Gastrocnemius medialis (tissue), 4 donors: ENCODE data around the gene AMZ1. TPM values are rescaled to one million over a fixed set of nuclear protein-coding genes. Genes with fewer than 3 reads are reported as not detected.
"Not testable (repeated sequence)": the region's sequence is repeated elsewhere in the genome, so short reads cannot be mapped to it uniquely, and the experiment has no call there.

Source experiments
- ATAC-seq, 2 donors: fragments of 150-250 bp; one replicate each; pipeline ENCODE4 v1.9.1; 2016
- DNase-seq, 2 donors: peaks; one replicate each; pipeline ENCODE4 v3.0.0-alpha.2; 2019
- H3K27ac ChIP-seq, 4 donors: fragments of 200-600 bp; sonication (generic); 1 replicate in 1 of 4; 2 replicates in 3 of 4; pipeline ENCODE4 v1.5.1; 2016 to 2018; ENCODE audit warnings: mild to moderate bottlenecking in 2 of 4, moderate library complexity in 1 of 4
- H3K27me3 ChIP-seq, 3 donors: fragments of 200-600 bp; sonication (generic) in 2 of 3; 1 replicate in 1 of 3; 2 replicates in 2 of 3; pipeline versions ENCODE4 v1.5.1 to v1.6.0; 2016 to 2019; ENCODE audit warnings: mild to moderate bottlenecking in 1 of 3, moderate library complexity in 1 of 3
- H3K36me3 ChIP-seq, 2 donors: fragments of 200-600 bp; sonication (generic) in 1 of 2; one replicate each; pipeline ENCODE4 v1.5.1; 2017 to 2018
- H3K4me1 ChIP-seq, 2 donors: fragments of 200-600 bp; sonication (generic) in 1 of 2; one replicate each; pipeline ENCODE4 v1.5.1; 2016 to 2017; ENCODE audit warnings: mild to moderate bottlenecking in 2 of 2
- H3K4me3 ChIP-seq, 4 donors: fragments of 200-600 bp; sonication (generic) in 3 of 4; 1 replicate in 1 of 4; 2 replicates in 3 of 4; pipeline ENCODE4 v1.5.1; 2016 to 2019; ENCODE audit warnings: mild to moderate bottlenecking in 2 of 4
- H3K9me3 ChIP-seq, 3 donors: fragments of 200-600 bp; sonication (generic) in 2 of 3; 1 replicate in 1 of 3; 2 replicates in 2 of 3; pipeline ENCODE4 v1.5.1; 2016 to 2019
- CTCF ChIP-seq, 5 experiments: fragments of 450-650 bp in 3 of 5; fragments of 200-600 bp in 2 of 5; sonication (generic) in 2 of 5; IDR thresholded peaks in 4 of 5; conservative IDR thresholded peaks in 1 of 5; 1 replicate in 4 of 5; 2 replicates in 1 of 5; pipeline ENCODE4 v1.5.1; 2016 to 2019; ENCODE audit warnings: antibody characterized with exemption in 5 of 5, mild to moderate bottlenecking in 3 of 5, moderate library complexity in 3 of 5
- POLR2A ChIP-seq, 2 donors: fragments of 450-650 bp; IDR thresholded peaks; one replicate each; pipeline ENCODE4 v1.6.1; 2017; ENCODE audit warnings: antibody characterized with exemption in 2 of 2, mild to moderate bottlenecking in 2 of 2, moderate library complexity in 2 of 2
- in situ Hi-C, 4 donors: fragments of 200-750 bp; cut with MboI; loops; one replicate each; pipeline versions ENCODE4 v1.15.0 to v1.8.0; 2017; ENCODE audit warnings: low sequenced_read_pairs in 4 of 4
- intact Hi-C: fragments of 100-400 bp; cut with DNase I; formaldehyde crosslinking; loops from one replicate; pipeline ENCODE4 v1.15.1; 2023; ENCODE audit warnings: low total_unique reads
- total RNA-seq, 4 donors: library from RNA; depleted of rRNA; stranded (reverse); fragments of >200 nt; gene quantifications; one replicate each; pipeline versions ENCODE4 v1.1.0 to v1.2.3, GENCODE V29; 2016

AMZ1 gene
- total RNA-seq, 4 donors from 2014 or later: not detected

- no peaks in the 10 kb centered on the region for H3K9me3 ChIP-seq
- no peak overlapping the region for H3K4me3 ChIP-seq
- H3K27ac ChIP-seq: no peak overlapping the region
- intact Hi-C loops (no loop called here), in situ Hi-C loops (no loop called here)
- H3K36me3 ChIP-seq: peaks cover 0 to under 1% of the 10 kb centered on the region in 2 donors
- peaks cover 22 to 25% of the 10 kb centered on the region in 2 donors for H3K4me1 ChIP-seq
- ATAC-seq: no peak
- DNase-seq: peak in 1 of 2 donors; percentile 9
- no peaks in the 10 kb centered on the region for H3K27me3 ChIP-seq
- TF ChIP-seq POLR2A (IDR thresholded peaks at IDR 0.05) (no peak), CTCF (IDR thresholded peaks at IDR 0.05 in 4 of 5, conservative IDR thresholded peaks at IDR 0.05 in 1 of 5) (no peak)
Measured at GRCh38 chr7:2736411-2736914, 48.5 kb downstream of the AMZ1 start.

GRCh38 chr7:2737005-2737743 is 49.2 kb downstream of the AMZ1 start:
- in situ Hi-C loops, H3K4me3 ChIP-seq, H3K9me3 ChIP-seq, H3K27me3 ChIP-seq, intact Hi-C loops, ATAC-seq, H3K36me3 ChIP-seq: not testable (repeated sequence)
- peak in 1 of 2 donors; percentile 7 for DNase-seq
- peak overlapping the region in 2 of 4 donors; percentile 10 to 19 for H3K27ac ChIP-seq
- H3K4me1 ChIP-seq: peaks cover 22 to 25% of the 10 kb centered on the region in 2 donors

- H3K27ac ChIP-seq: peak overlapping the region in 3 of 4 donors; percentile 10 to 39 (median 25)
- H3K4me3 ChIP-seq: no peak overlapping the region
- H3K4me1 ChIP-seq: peaks cover 17 to 20% of the 10 kb centered on the region in 2 donors
- in situ Hi-C loops: no loop called here
- DNase-seq (peak; percentile 17 to 69), ATAC-seq (peak; percentile 51 to 79)
- H3K27me3 ChIP-seq: no peaks in the 10 kb centered on the region
- intact Hi-C loops: loop anchor here (2.0 kb wide), 1 partner anchor 21 kb away; no protein-coding TSS in a partner anchor
- TF ChIP-seq CTCF (IDR thresholded peaks at IDR 0.05 in 4 of 5, conservative IDR thresholded peaks at IDR 0.05 in 1 of 5) (no peak), POLR2A (IDR thresholded peaks at IDR 0.05) (peak in 1 of 2 donors; percentile 25)
- H3K9me3 ChIP-seq: no peaks in the 10 kb centered on the region
- H3K36me3 ChIP-seq: no peaks in the 10 kb centered on the region
Measured at GRCh38 chr7:2737771-2738540, 50.0 kb downstream of the AMZ1 start.

GRCh38 chr7:2738766-2739549 is 51.0 kb downstream of the AMZ1 start:
- in situ Hi-C loops (no loop called here), intact Hi-C loops (loop anchor here (2.0 kb wide), 1 partner anchor 20 kb away; no protein-coding TSS in a partner anchor)
- ATAC-seq (no peak), DNase-seq (peak in 1 of 2 donors; percentile 13)
- Histone ChIP-seq H3K27me3 (no peaks in the 10 kb centered on the region), H3K9me3 (no peaks in the 10 kb centered on the region), H3K27ac (no peak overlapping the region), H3K4me1 (peaks cover 8 to 12% of the 10 kb centered on the region in 2 donors), H3K36me3 (no peaks in the 10 kb centered on the region), H3K4me3 (no peak overlapping the region)
- TF ChIP-seq POLR2A (IDR thresholded peaks at IDR 0.05): no peak
- TF ChIP-seq CTCF (IDR thresholded peaks at IDR 0.05 in 4 of 5, conservative IDR thresholded peaks at IDR 0.05 in 1 of 5): no peak

GRCh38 chr7:2743523-2744185 is 55.7 kb downstream of the AMZ1 start:
- H3K4me1 ChIP-seq, in situ Hi-C loops, DNase-seq, ATAC-seq, H3K9me3 ChIP-seq, H3K36me3 ChIP-seq, intact Hi-C loops, H3K4me3 ChIP-seq, H3K27ac ChIP-seq, H3K27me3 ChIP-seq: not testable (repeated sequence)

GRCh38 chr7:2748684-2749083 is 60.7 kb downstream of the AMZ1 start:
- H3K9me3 ChIP-seq, H3K27ac ChIP-seq, DNase-seq, in situ Hi-C loops, H3K4me3 ChIP-seq, H3K36me3 ChIP-seq, H3K27me3 ChIP-seq, H3K4me1 ChIP-seq, intact Hi-C loops, ATAC-seq: not testable (repeated sequence)
